ENCODE results near the gene ADNP2. TPM values are rescaled to one million over a fixed set of nuclear protein-coding genes. Genes with fewer than 3 reads are reported as not detected.

The ADNP2 gene
- total RNA-seq, 4 donors from 2014 or later: 16.4 to 28.4 (median 17.8) TPM

GRCh38 chr18:80176334-80177073, 67.4 kb downstream of the ADNP2 start:
- Histone ChIP-seq H3K27me3 (no peaks in the 10 kb centered on the region), H3K4me1 (peaks cover 6 to 33% of the 10 kb centered on the region in 2 donors), H3K36me3 (no peaks in the 10 kb centered on the region), H3K4me3 (replicated peaks in 1 of 3) (no peak overlapping the region), H3K27ac (peak overlapping the region in 2 of 3 donors; percentile 46 to 63), H3K9me3 (no peaks in the 10 kb centered on the region)
- TF ChIP-seq CTCF (IDR thresholded peaks at IDR 0.05) (no peak), POLR2A (IDR thresholded peaks at IDR 0.05) (no peak)
- intact Hi-C loops (cut with DNase I): no loop called here
- peak; percentile 35 to 51 for DNase-seq
- 53 to 54% methylated on average over 17 of the region's 17 CpGs for WGBS, 2 donors

- H3K27me3 ChIP-seq: no peaks in the 10 kb centered on the region
- intact Hi-C loops (cut with DNase I): no loop called here
- DNase-seq: no peak
These were observed 68.1 kb downstream of the ADNP2 start for GRCh38 chr18:80177128-80177527.

GRCh38 chr18:80178935-80179818, 70.1 kb downstream of the ADNP2 start:
- Histone ChIP-seq H3K9me3 (no peaks in the 10 kb centered on the region), H3K4me1 (peaks cover 29 to 53% of the 10 kb centered on the region in 2 donors), H3K36me3 (no peaks in the 10 kb centered on the region), H3K27me3 (no peaks in the 10 kb centered on the region), H3K27ac (peak overlapping the region in 2 of 3 donors; percentile 33 to 98), H3K4me3 (replicated peaks in 1 of 3) (no peak overlapping the region)
- intact Hi-C loops (cut with DNase I): no loop called here
- 88 to 96% methylated on average over 27 to 29 of the region's 30 CpGs for WGBS, 2 donors
- no peak for TF ChIP-seq POLR2A (IDR thresholded peaks at IDR 0.05)
- TF ChIP-seq CTCF (IDR thresholded peaks at IDR 0.05): no peak
- DNase-seq: no peak

More at GRCh38 chr18:80177128-80177527, 68.1 kb downstream of the ADNP2 start:
- peak overlapping the region in 1 of 3 donors; percentile 46 for H3K27ac ChIP-seq
- 91 to 92% methylated on average over 8 of the region's 8 CpGs for WGBS, 2 donors
- no peaks in the 10 kb centered on the region for H3K9me3 ChIP-seq
- TF ChIP-seq CTCF (IDR thresholded peaks at IDR 0.05) (no peak), POLR2A (IDR thresholded peaks at IDR 0.05) (no peak)
- H3K4me1 ChIP-seq: peaks cover 12 to 36% of the 10 kb centered on the region in 2 donors
- no peaks in the 10 kb centered on the region for H3K36me3 ChIP-seq
- no peak overlapping the region for H3K4me3 ChIP-seq (replicated peaks in 1 of 3)

- WGBS, 2 donors: 81 to 83% methylated on average over 15 to 16 of the region's 20 CpGs
- Histone ChIP-seq H3K36me3 (no peaks in the 10 kb centered on the region), H3K27me3 (no peaks in the 10 kb centered on the region), H3K9me3 (no peaks in the 10 kb centered on the region), H3K27ac (peak overlapping the region in 2 of 3 donors; percentile 95 to 98), H3K4me3 (replicated peaks in 1 of 3) (no peak overlapping the region), H3K4me1 (peaks cover 37 to 61% of the 10 kb centered on the region in 2 donors)
- DNase-seq: no peak
- no peak for TF ChIP-seq POLR2A (IDR thresholded peaks at IDR 0.05)
- no peak for TF ChIP-seq CTCF (IDR thresholded peaks at IDR 0.05)
- intact Hi-C loops (cut with DNase I): no loop called here
These were observed 70.9 kb downstream of the ADNP2 start for GRCh38 chr18:80179857-80180558.
